Measurements from ENCODE around the gene SLC37A3. TPM values are rescaled to one million over a fixed set of nuclear protein-coding genes. Genes with fewer than 3 reads are reported as not detected.
A peak's percentile ranks its signal among the peaks of the same experiment; 100 is the strongest.

The SLC37A3 gene
- total and polyA plus RNA-seq, 8 donors: 36.2 to 58.5 (median 51.2) TPM

DNA sequence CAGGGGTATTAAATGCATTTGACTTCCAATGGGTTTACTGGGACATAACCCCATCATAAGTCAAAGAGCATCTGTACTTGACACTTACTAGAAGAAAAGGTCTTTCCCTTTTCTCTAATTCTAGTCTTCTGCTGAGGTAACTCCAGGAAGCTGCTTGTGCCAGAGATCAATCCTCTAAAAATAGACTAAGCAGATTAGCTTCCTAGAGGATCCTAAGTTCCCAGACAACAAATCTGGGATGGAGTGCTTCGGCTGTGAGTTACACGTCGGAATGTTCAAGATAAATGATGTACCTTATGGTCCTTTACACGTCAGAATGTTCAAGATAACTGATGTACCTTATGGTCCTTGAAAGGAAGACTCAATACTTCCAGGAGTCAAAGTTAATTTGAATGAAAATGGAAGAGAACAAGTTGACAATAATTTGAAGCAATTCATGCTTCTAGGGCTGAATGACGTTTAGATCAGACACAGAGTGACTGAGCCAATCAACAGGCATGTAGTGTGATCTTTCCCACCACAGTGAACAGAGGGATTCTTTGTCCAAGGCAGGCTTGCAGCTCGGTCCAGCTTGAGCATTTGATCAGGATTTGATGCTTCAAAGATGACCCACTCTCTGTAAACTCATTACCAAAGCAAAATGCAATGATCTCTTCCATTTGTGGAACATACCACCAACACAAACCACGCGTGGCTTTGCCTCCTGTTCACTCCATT lies 63.8 kb downstream of the SLC37A3 start:
- intact Hi-C loops (cut with DNase I): no loop called here
- DNase-seq: no peak
- TF ChIP-seq, protein P1, sequence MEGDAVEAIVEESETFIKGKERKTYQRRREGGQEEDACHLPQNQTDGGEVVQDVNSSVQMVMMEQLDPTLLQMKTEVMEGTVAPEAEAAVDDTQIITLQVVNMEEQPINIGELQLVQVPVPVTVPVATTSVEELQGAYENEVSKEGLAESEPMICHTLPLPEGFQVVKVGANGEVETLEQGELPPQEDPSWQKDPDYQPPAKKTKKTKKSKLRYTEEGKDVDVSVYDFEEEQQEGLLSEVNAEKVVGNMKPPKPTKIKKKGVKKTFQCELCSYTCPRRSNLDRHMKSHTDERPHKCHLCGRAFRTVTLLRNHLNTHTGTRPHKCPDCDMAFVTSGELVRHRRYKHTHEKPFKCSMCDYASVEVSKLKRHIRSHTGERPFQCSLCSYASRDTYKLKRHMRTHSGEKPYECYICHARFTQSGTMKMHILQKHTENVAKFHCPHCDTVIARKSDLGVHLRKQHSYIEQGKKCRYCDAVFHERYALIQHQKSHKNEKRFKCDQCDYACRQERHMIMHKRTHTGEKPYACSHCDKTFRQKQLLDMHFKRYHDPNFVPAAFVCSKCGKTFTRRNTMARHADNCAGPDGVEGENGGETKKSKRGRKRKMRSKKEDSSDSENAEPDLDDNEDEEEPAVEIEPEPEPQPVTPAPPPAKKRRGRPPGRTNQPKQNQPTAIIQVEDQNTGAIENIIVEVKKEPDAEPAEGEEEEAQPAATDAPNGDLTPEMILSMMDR (IDR thresholded peaks at IDR 0.05): no peak

DNA sequence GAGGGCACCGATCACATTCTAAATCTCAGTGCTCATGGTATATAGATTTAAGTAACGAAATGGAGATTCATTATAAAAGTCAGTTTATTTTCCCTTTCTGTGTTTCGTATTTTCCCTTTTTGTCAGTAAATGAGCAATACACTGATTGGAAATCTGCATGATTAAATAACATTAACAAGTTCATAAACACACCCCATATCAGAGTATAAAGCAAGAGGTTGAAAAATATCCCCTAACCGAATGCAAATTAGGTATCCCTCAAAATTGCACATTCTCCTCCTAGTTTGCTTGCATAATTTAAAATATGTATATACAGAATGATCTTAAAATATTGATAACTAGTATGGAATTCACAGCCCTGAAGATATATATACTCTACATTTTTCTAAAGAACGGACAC lies 64.6 kb downstream of the SLC37A3 start:
- Histone ChIP-seq H3K4me3 (no peak overlapping the region), H3K27me3 (no peaks in the 10 kb centered on the region), H3K36me3 (peaks cover 0 to 45% of the 10 kb centered on the region in 2 donors), H3K9me3 (no peaks in the 10 kb centered on the region), H3K27ac (no peak overlapping the region), H3K4me1 (no peaks in the 10 kb centered on the region)
- DNase-seq (no peak), ATAC-seq (no peak)
- TF ChIP-seq, protein P1 (IDR thresholded peaks at IDR 0.05): no peak
- intact Hi-C loops (cut with DNase I): no loop called here

More for the DNA sequence above, 63.8 kb downstream of the SLC37A3 start:
- H3K27ac ChIP-seq: no peak overlapping the region
- peaks cover 0 to 53% of the 10 kb centered on the region in 2 donors for H3K36me3 ChIP-seq
- H3K9me3 ChIP-seq: no peaks in the 10 kb centered on the region
- H3K4me1 ChIP-seq: no peaks in the 10 kb centered on the region
- ATAC-seq: no peak
- H3K4me3 ChIP-seq: no peak overlapping the region
- no peaks in the 10 kb centered on the region for H3K27me3 ChIP-seq

DNA sequence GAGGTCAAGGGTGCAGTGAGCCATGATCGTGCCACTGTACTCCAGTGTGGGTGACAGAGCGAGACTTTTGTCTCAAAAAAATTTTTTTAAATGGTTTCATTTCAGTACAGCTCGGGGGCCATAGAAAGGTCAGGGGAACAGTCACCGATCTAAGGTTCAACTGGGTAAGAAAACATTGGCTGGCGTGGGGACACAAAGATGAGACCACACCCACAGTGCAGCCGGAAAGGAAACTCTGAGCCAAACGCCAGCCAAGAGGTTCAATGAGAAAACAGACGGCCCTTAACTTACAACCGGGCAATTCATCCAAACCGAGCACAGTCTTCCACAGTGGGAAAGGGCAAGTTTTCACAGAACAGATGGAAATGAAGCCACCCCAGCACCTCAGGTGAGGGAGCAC lies 65.1 kb downstream of the SLC37A3 start:
- Histone ChIP-seq H3K9me3 (no peaks in the 10 kb centered on the region), H3K4me1 (no peaks in the 10 kb centered on the region), H3K36me3 (peaks cover 0 to 40% of the 10 kb centered on the region in 2 donors), H3K27ac (no peak overlapping the region), H3K27me3 (no peaks in the 10 kb centered on the region), H3K4me3 (no peak overlapping the region)
- TF ChIP-seq, protein P1 (IDR thresholded peaks at IDR 0.05): no peak
- intact Hi-C loops (cut with DNase I): no loop called here
- ATAC-seq (no peak), DNase-seq (no peak)

DNA sequence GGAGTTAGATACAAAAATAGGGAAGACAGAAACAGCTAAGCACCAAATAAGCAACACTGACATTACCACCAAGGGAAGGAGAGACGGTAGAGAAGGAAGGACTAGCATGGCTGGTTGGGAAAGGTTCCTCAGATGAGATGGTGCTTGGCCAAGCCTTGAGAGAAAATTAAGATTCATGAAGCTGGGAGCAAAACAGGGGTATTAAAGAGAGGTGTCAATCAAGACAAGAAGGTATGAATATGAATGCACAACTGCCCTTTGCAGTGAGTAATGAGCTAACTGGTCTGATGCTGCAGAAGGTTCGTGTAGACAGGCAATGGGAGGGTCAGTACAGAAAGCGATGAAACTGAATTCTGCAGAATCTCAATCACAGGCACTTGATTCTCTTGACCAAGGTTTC lies 67.7 kb downstream of the SLC37A3 start:
- Histone ChIP-seq H3K9me3 (no peaks in the 10 kb centered on the region), H3K4me1 (peaks cover 0 to 12% of the 10 kb centered on the region in 2 donors), H3K27ac (no peak overlapping the region), H3K27me3 (no peaks in the 10 kb centered on the region), H3K36me3 (peaks cover 0 to 29% of the 10 kb centered on the region in 2 donors), H3K4me3 (no peak overlapping the region)
- intact Hi-C loops (cut with DNase I): no loop called here
- ATAC-seq: no peak
- no peak for DNase-seq
- TF ChIP-seq, protein P1 (IDR thresholded peaks at IDR 0.05): no peak

DNA sequence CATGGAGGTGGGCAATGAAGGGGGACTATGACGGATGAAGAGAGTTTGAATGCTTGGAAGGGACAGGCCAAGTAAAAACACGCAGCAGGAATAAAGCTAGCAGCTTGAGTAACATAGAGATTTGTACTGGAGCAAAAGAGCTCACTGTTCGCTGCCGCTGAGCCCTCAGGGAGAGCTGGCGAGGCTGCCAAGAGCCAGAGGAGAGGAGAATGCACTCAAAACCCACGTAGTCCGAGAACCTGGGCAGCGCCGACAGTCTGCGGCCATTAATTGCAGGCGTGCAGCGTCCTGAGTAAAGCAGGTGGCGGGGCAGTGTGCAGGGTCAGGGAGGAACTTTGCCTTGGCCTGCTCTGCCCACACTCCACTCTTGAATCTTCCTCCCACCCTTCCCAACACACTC lies 68.2 kb downstream of the SLC37A3 start:
- H3K36me3 ChIP-seq: peaks cover 0 to 24% of the 10 kb centered on the region in 2 donors
- TF ChIP-seq, protein P1 (IDR thresholded peaks at IDR 0.05): no peak
- no peaks in the 10 kb centered on the region for H3K9me3 ChIP-seq
- intact Hi-C loops (cut with DNase I): no loop called here
- DNase-seq: no peak
- no peak overlapping the region for H3K4me3 ChIP-seq
- H3K27me3 ChIP-seq: no peaks in the 10 kb centered on the region
- H3K27ac ChIP-seq: no peak overlapping the region
- peaks cover 0 to 12% of the 10 kb centered on the region in 2 donors for H3K4me1 ChIP-seq
- ATAC-seq: peak; percentile 10
